IgD-negative memory B cell (primary cell): ENCODE data around the gene NOCT. TPM values are rescaled to one million over a fixed set of nuclear protein-coding genes. Genes with fewer than 3 reads are reported as not detected.

Source experiments
- H3K27ac Mint-ChIP-seq, 3 donors: one replicate each; pipeline ENCODE4 v1.8.0; 2020 to 2022; ENCODE audit warnings: mild to moderate bottlenecking in 3 of 3, mixed read lengths in 3 of 3, moderate library complexity in 1 of 3
- H3K27me3 Mint-ChIP-seq: one replicate; pipeline ENCODE4 v1.8.0; 2021; ENCODE audit warnings: mixed read lengths
- H3K36me3 Mint-ChIP-seq: one replicate; pipeline ENCODE4 v1.8.0; 2020; ENCODE audit warnings: mild to moderate bottlenecking, mixed read lengths
- H3K4me1 Mint-ChIP-seq, 3 donors: one replicate each; pipeline ENCODE4 v1.8.0; 2020 to 2022; ENCODE audit warnings: mixed read lengths in 3 of 3, mild to moderate bottlenecking in 1 of 3
- H3K4me3 Mint-ChIP-seq, 4 donors: one replicate each; pipeline ENCODE4 v1.8.0; 2020 to 2022; ENCODE audit warnings: mild to moderate bottlenecking in 4 of 4, mixed read lengths in 4 of 4, moderate library complexity in 3 of 4
- H3K9me3 Mint-ChIP-seq, 3 donors: one replicate each; pipeline ENCODE4 v1.8.0; 2020 to 2021; ENCODE audit warnings: mixed read lengths in 3 of 3, mild to moderate bottlenecking in 1 of 3
- polyA plus RNA-seq: library from polyadenylated mRNA; unstranded; fragments of 300-500 nt; fragmentation: Illumina TruSeq; gene quantifications from one replicate; pipeline ENCODE4 v1.2.3, GENCODE V29; 2021

The NOCT gene
- polyA plus RNA-seq, 1 donor from 2014 or later: 0.69 TPM

DNA sequence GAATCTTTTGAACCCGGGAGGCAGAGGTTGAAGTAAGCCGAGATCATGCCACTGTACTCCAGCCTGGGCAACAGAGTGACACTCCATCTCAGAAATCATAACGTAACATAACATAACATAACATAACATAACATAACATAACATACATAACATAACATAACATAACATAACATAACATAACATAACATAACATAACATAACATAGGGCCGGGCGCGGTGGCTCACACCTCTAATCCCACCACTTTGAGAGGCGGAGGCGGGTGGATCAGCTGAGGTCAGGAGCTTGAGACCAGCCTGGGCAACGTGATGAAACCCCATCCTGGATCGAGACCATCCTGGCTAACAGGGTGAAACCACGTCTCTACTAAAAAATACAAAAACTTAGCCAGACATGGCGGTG is 76.7 kb downstream of the NOCT start:
- Mint-ChIP-seq H3K4me3 (no peak overlapping the region), H3K9me3 (no peaks in the 10 kb centered on the region), H3K36me3 (no peaks in the 10 kb centered on the region), H3K4me1 (peaks cover 0 to 4% (median 2%) of the 10 kb centered on the region in 3 donors), H3K27me3 (no peaks in the 10 kb centered on the region), H3K27ac (no peak overlapping the region)

Other genes starting within 250 kb of the NOCT start
- 33.7 TPM for gene ELF2, start 161.4 kb downstream of the NOCT start, polyA plus RNA-seq